Fibroblast of lung (primary cell): ENCODE data around the gene SPATA16. TPM values are rescaled to one million over a fixed set of nuclear protein-coding genes. Genes with fewer than 3 reads are reported as not detected.

ENCODE experiments used
- DNase-seq, 2 donors: peaks; one replicate each; pipeline versions ENCODE4 v3.0.0 to v3.0.0-alpha.2; 2010; ENCODE audit warnings: low read depth in 2 of 2
- H2AFZ ChIP-seq: 2 replicates; pipeline ENCODE4 v1.5.1; 2012; ENCODE audit warnings: low read length, control low read depth, inconsistent platforms
- H3K27ac ChIP-seq: 2 replicates; pipeline ENCODE4 v1.5.1; 2011; ENCODE audit warnings: low read length, control low read depth; ENCODE audit not compliant: insufficient read depth
- H3K27me3 ChIP-seq: 2 replicates; pipeline ENCODE4 v1.5.1; 2011; ENCODE audit warnings: mild to moderate bottlenecking, low read length; ENCODE audit not compliant: control insufficient read depth, insufficient read depth
- H3K36me3 ChIP-seq: 2 replicates; pipeline ENCODE4 v1.5.1; 2011; ENCODE audit warnings: low read length; ENCODE audit not compliant: control insufficient read depth, insufficient read depth
- H3K4me1 ChIP-seq: 2 replicates; pipeline ENCODE4 v1.5.1; 2011; ENCODE audit warnings: low read length; ENCODE audit not compliant: control insufficient read depth, insufficient read depth; ENCODE audit errors: extremely low read depth
- H3K4me2 ChIP-seq: 2 replicates; pipeline ENCODE4 v1.5.1; 2011; ENCODE audit warnings: low read length, control low read depth; ENCODE audit not compliant: insufficient read depth; ENCODE audit errors: extremely low read depth
- H3K4me3 ChIP-seq, 4 experiments: fragments of 200-600 bp in 1 of 4; sonication (generic) in 1 of 4; replicated peaks in 1 of 4; 2 replicates each; pipeline ENCODE4 v1.5.1; 2011 to 2016; ENCODE audit warnings: low read length in 4 of 4, low read depth in 3 of 4, mild to moderate bottlenecking in 3 of 4, control low read depth in 2 of 4, inconsistent platforms in 1 of 4, mixed read lengths in 1 of 4; ENCODE audit not compliant: insufficient read depth in 1 of 4; ENCODE audit errors: control extremely low read depth in 1 of 4
- H3K79me2 ChIP-seq: 2 replicates; pipeline ENCODE4 v1.5.1; 2012; ENCODE audit warnings: mild to moderate bottlenecking, low read length, inconsistent platforms; ENCODE audit not compliant: control insufficient read depth, insufficient read depth
- H3K9ac ChIP-seq: 2 replicates; pipeline ENCODE4 v1.5.1; 2011; ENCODE audit warnings: mild to moderate bottlenecking, low read length, control low read depth; ENCODE audit not compliant: insufficient read depth
- H3K9me3 ChIP-seq: 2 replicates; pipeline ENCODE4 v1.5.1; 2012; ENCODE audit warnings: low read depth, low read length; ENCODE audit not compliant: control insufficient read depth, insufficient read depth
- H4K20me1 ChIP-seq: 2 replicates; pipeline ENCODE4 v1.5.1; 2011; ENCODE audit warnings: low read length; ENCODE audit not compliant: control insufficient read depth, insufficient read depth; ENCODE audit errors: extremely low read depth
- CTCF ChIP-seq, 2 donors: IDR thresholded peaks in 1 of 2; conservative IDR thresholded peaks in 1 of 2; 1 replicate in 1 of 2; 2 replicates in 1 of 2; pipeline ENCODE4 v1.5.1; 2011 to 2012; ENCODE audit warnings: low read length in 2 of 2, control low read depth in 1 of 2, inconsistent platforms in 1 of 2, low read depth in 1 of 2, mild to moderate bottlenecking in 1 of 2
- EZH2 ChIP-seq: IDR thresholded peaks from 2 replicates; pipeline ENCODE4 v1.5.1; 2012; ENCODE audit warnings: low read length, control low read depth, mild to moderate bottlenecking; ENCODE audit errors: missing control alignments
- polyA plus RNA-seq, 2 donors: library from polyadenylated mRNA; depleted of rRNA in 1 of 2; stranded (reverse) in 1 of 2; unstranded in 1 of 2; fragments of >200 nt; gene quantifications; 2 replicates each; pipeline ENCODE4 v1.2.1, GENCODE V29; 2011 to 2012; ENCODE audit warnings: missing spikeins in 1 of 2
- total RNA-seq: library from RNA; depleted of rRNA; stranded (reverse); fragments of >200 nt; gene quantifications from 2 replicates; pipeline ENCODE4 v1.2.1, GENCODE V29; 2014

Gene SPATA16
- total and polyA plus RNA-seq, 2 donors (not counting 1 experiment from before 2014, with no cell fraction given) = not detected

GRCh38 chr3:173038484-173038871, 102.6 kb downstream of the SPATA16 start:
- H3K4me2 ChIP-seq = no peak overlapping the region
- no peaks in the 10 kb centered on the region for H3K4me1 ChIP-seq
- no peak overlapping the region for H3K9ac ChIP-seq
- no peaks in the 10 kb centered on the region for H4K20me1 ChIP-seq
- H3K27me3 ChIP-seq = no peaks in the 10 kb centered on the region
- no peak overlapping the region for H3K27ac ChIP-seq
- no peak overlapping the region for H2AFZ ChIP-seq
- no peak overlapping the region for H3K4me3 ChIP-seq
- H3K79me2 ChIP-seq = no peaks in the 10 kb centered on the region
- DNase-seq = no peak
- H3K36me3 ChIP-seq = no peaks in the 10 kb centered on the region
- TF ChIP-seq EZH2 (no peak), CTCF (conservative IDR thresholded peaks at IDR 0.05 in 1 of 2, IDR thresholded peaks at IDR 0.05 in 1 of 2; ENCODE audit: low read depth in 1 of 2, low read length in 2 of 2) (no peak)
- H3K9me3 ChIP-seq = no peaks in the 10 kb centered on the region

- Histone ChIP-seq H3K9me3 (no peaks in the 10 kb centered on the region), H3K4me2 (no peak overlapping the region), H2AFZ (no peak overlapping the region), H3K9ac (no peak overlapping the region), H3K27ac (no peak overlapping the region), H3K36me3 (no peaks in the 10 kb centered on the region), H3K4me1 (no peaks in the 10 kb centered on the region), H3K79me2 (no peaks in the 10 kb centered on the region), H4K20me1 (no peaks in the 10 kb centered on the region), H3K4me3 (no peak overlapping the region), H3K27me3 (no peaks in the 10 kb centered on the region)
- no peak for TF ChIP-seq CTCF (conservative IDR thresholded peaks at IDR 0.05 in 1 of 2, IDR thresholded peaks at IDR 0.05 in 1 of 2; ENCODE audit: low read depth in 1 of 2, low read length in 2 of 2)
- no peak for TF ChIP-seq EZH2
- DNase-seq = peak in 1 of 2 donors; percentile 8
Measured at GRCh38 chr3:173037840-173038483, 103.1 kb downstream of the SPATA16 start.

GRCh38 chr3:173030273-173030672, 110.8 kb downstream of the SPATA16 start:
- H3K36me3 ChIP-seq = no peaks in the 10 kb centered on the region
- H3K4me3 ChIP-seq = no peak overlapping the region
- H3K27me3 ChIP-seq = no peaks in the 10 kb centered on the region
- no peaks in the 10 kb centered on the region for H3K9me3 ChIP-seq
- H4K20me1 ChIP-seq = no peaks in the 10 kb centered on the region
- H3K4me1 ChIP-seq = no peaks in the 10 kb centered on the region
- H2AFZ ChIP-seq = no peak overlapping the region
- no peaks in the 10 kb centered on the region for H3K79me2 ChIP-seq
- no peak overlapping the region for H3K27ac ChIP-seq
- no peak overlapping the region for H3K4me2 ChIP-seq
- no peak for TF ChIP-seq CTCF (conservative IDR thresholded peaks at IDR 0.05 in 1 of 2, IDR thresholded peaks at IDR 0.05 in 1 of 2; ENCODE audit: low read depth in 1 of 2, low read length in 2 of 2)
- TF ChIP-seq EZH2 = no peak
- no peak for DNase-seq
- no peak overlapping the region for H3K9ac ChIP-seq
